ENCODE data around the gene GPR55.

DNA sequence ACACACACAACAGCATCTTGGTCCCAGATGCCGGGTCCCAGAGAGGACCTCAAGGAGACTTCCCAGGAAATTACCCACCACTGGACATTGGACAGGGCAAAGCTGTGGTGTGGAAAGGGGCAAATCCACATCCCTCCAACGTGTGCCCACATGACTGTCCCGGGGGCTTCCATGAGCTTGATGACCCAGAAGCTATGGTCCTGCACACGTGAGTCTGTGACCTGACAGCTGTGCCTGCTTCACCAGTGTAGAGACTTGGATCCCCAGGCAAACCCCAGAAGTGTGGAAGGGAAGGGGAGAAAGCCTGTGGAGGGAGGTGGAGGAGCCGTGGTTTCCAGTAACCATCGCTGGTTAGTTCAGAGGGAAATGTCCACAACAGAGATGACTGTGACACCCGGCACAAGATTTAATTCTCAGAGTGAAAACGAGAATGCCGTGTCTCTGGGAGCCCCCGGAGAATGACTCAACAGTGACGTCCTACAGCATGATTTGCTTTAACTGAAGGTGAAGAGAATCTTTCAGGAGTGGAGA is 19.1 kb upstream of the GPR55 start:
- TF ChIP-seq, protein P1, sequence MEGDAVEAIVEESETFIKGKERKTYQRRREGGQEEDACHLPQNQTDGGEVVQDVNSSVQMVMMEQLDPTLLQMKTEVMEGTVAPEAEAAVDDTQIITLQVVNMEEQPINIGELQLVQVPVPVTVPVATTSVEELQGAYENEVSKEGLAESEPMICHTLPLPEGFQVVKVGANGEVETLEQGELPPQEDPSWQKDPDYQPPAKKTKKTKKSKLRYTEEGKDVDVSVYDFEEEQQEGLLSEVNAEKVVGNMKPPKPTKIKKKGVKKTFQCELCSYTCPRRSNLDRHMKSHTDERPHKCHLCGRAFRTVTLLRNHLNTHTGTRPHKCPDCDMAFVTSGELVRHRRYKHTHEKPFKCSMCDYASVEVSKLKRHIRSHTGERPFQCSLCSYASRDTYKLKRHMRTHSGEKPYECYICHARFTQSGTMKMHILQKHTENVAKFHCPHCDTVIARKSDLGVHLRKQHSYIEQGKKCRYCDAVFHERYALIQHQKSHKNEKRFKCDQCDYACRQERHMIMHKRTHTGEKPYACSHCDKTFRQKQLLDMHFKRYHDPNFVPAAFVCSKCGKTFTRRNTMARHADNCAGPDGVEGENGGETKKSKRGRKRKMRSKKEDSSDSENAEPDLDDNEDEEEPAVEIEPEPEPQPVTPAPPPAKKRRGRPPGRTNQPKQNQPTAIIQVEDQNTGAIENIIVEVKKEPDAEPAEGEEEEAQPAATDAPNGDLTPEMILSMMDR (IDR thresholded peaks at IDR 0.05; ENCODE audit: extremely low read depth in 1 of 2, insufficient read depth in 1 of 2, low read depth in 1 of 2, low read length in 2 of 2), result no peak
- no peak for TF ChIP-seq EZH2 (IDR thresholded peaks at IDR 0.05; ENCODE audit: borderline replicate concordance, low read depth, low read length, severe bottlenecking)
- TF ChIP-seq POLR2AphosphoS5 (IDR thresholded peaks at IDR 0.05; ENCODE audit: insufficient read depth, low read depth, low read length), result no peak
- no peak for TF ChIP-seq FOS (IDR thresholded peaks at IDR 0.05; ENCODE audit: borderline replicate concordance, insufficient read depth, low read length)

Data from endothelial cell of umbilical vein (primary cell).